Measurements from ENCODE around the gene HLTF. TPM values are rescaled to one million over a fixed set of nuclear protein-coding genes. Genes with fewer than 3 reads are reported as not detected.
"Not testable (repeated sequence)": the region's sequence is repeated elsewhere in the genome, so short reads cannot be mapped to it uniquely, and the experiment has no call there.

HLTF gene
- total and polyA plus RNA-seq, 2 experiments from 2014 or later: 25.0 to 28.6 TPM

DNA sequence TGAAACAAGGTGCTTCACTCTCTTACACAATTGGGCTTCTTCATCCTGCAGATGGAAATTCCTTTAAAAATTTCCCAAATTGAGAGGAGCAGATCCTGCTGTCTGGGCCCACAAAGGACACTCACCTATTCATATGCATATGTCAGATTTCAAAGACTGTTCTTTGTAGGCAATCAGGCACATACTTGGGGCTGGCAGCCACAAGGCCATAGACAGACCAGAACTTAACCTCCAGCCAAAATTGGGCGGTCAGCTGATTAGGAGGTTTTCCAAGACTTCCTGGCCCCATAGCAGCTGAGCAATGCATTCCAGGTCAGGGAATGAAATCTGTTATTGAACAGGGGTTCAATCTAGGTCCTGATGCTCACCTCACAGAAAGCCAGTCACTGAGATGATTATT lies 28.1 kb upstream of the HLTF start:
- no peaks in the 10 kb centered on the region for H3K9me2 ChIP-seq (ENCODE audit: insufficient read depth)
- TF ChIP-seq EZH2phosphoT487 (IDR thresholded peaks at IDR 0.05; ENCODE audit: insufficient read depth, low read depth): no peak
- no peak for TF ChIP-seq EZH2 (IDR thresholded peaks at IDR 0.05; ENCODE audit: insufficient read depth, poor library complexity, severe bottlenecking)
- no peaks in the 10 kb centered on the region for H3K36me3 ChIP-seq (ENCODE audit: low read depth)
- WGBS, 2 experiments (ENCODE audit: low coverage in 1 of 2, low lambda C conversion rate in 2 of 2, missing lambda C conversion rate in 2 of 2): 94 to 96% methylated on average over 1 of the region's 1 CpG
- H3K4me1 ChIP-seq (ENCODE audit: insufficient read depth): no peaks in the 10 kb centered on the region
- no peaks in the 10 kb centered on the region for H4K20me1 ChIP-seq (ENCODE audit: insufficient read depth)
- H3K9me3 ChIP-seq (ENCODE audit: low read depth): no peaks in the 10 kb centered on the region
- no peaks in the 10 kb centered on the region for H3K79me2 ChIP-seq (ENCODE audit: insufficient read depth)
- H3K4me3 ChIP-seq: no peak overlapping the region
- H3K27ac ChIP-seq: no peak overlapping the region
- H2AFZ ChIP-seq: no peak overlapping the region
- H3K4me2 ChIP-seq (ENCODE audit: unreplicated experiment): no peak overlapping the region
- no peaks in the 10 kb centered on the region for H3F3A ChIP-seq (ENCODE audit: insufficient read depth)
- H3K27me3 ChIP-seq (replicated peaks; ENCODE audit: insufficient read depth): no peaks in the 10 kb centered on the region
- DNase-seq: no peak
- in situ Hi-C loops (cut with MboI): loop anchor here (10.0 to 25.0 kb wide), 2 partner anchors 160 to 373 kb away; no protein-coding TSS in a partner anchor
- no peak overlapping the region for H3K9ac ChIP-seq

DNA sequence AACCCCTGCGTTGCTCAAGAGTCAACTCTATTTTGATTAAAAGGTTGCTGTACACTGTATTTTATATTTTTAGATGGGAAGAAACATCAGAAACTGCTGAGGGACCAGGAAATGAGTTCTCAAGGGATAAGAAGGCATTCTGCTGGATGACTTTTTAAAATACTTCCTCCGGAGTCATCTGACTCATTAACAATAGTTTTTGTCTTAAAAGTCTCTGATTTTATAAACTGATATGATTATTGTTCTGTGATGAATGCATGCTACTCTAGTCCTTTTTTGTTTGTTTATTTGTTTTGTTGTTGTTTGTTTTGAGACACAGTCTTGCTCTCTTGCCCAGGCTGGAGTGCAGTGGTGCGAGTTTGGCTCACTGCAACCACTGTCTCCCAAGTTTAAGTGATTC lies 18.2 kb upstream of the HLTF start:
- Histone ChIP-seq H3K27ac (no peak overlapping the region), H3K27me3 (replicated peaks; ENCODE audit: insufficient read depth) (no peaks in the 10 kb centered on the region), H3K79me2 (ENCODE audit: insufficient read depth) (no peaks in the 10 kb centered on the region), H3K9me2 (ENCODE audit: insufficient read depth) (no peaks in the 10 kb centered on the region), H3K9me3 (ENCODE audit: low read depth) (no peaks in the 10 kb centered on the region), H3K9ac (no peak overlapping the region), H3K4me1 (ENCODE audit: insufficient read depth) (no peaks in the 10 kb centered on the region), H3K4me2 (ENCODE audit: unreplicated experiment) (no peak overlapping the region), H3K4me3 (no peak overlapping the region), H2AFZ (no peak overlapping the region), H4K20me1 (ENCODE audit: insufficient read depth) (no peaks in the 10 kb centered on the region), H3F3A (ENCODE audit: insufficient read depth) (no peaks in the 10 kb centered on the region), H3K36me3 (ENCODE audit: low read depth) (no peaks in the 10 kb centered on the region)
- TF ChIP-seq EZH2phosphoT487 (IDR thresholded peaks at IDR 0.05; ENCODE audit: insufficient read depth, low read depth) (no peak), EZH2 (IDR thresholded peaks at IDR 0.05; ENCODE audit: insufficient read depth, poor library complexity, severe bottlenecking) (no peak)
- WGBS, 2 experiments (ENCODE audit: low coverage in 1 of 2, low lambda C conversion rate in 2 of 2, missing lambda C conversion rate in 2 of 2): 76 to 82% methylated on average over 3 of the region's 3 CpGs
- in situ Hi-C loops (cut with MboI): loop anchor here (25.0 kb wide), 1 partner anchor 383 kb away; no protein-coding TSS in a partner anchor
- DNase-seq: no peak

- H3K27ac ChIP-seq: no peak overlapping the region
- no peak overlapping the region for H2AFZ ChIP-seq
- 73 to 78% methylated on average over 3 of the region's 3 CpGs for WGBS, 2 experiments (ENCODE audit: low coverage in 1 of 2, low lambda C conversion rate in 2 of 2, missing lambda C conversion rate in 2 of 2)
- no peaks in the 10 kb centered on the region for H3K79me2 ChIP-seq (ENCODE audit: insufficient read depth)
- DNase-seq: no peak
- TF ChIP-seq EZH2 (IDR thresholded peaks at IDR 0.05; ENCODE audit: insufficient read depth, poor library complexity, severe bottlenecking): no peak
- no peak for TF ChIP-seq EZH2phosphoT487 (IDR thresholded peaks at IDR 0.05; ENCODE audit: insufficient read depth, low read depth)
- H3K4me2 ChIP-seq (ENCODE audit: unreplicated experiment): no peak overlapping the region
- H3K36me3 ChIP-seq (ENCODE audit: low read depth): no peaks in the 10 kb centered on the region
- H3K4me3 ChIP-seq: no peak overlapping the region
- H3K9ac ChIP-seq: no peak overlapping the region
- H3K9me2 ChIP-seq (ENCODE audit: insufficient read depth): no peaks in the 10 kb centered on the region
- H4K20me1 ChIP-seq (ENCODE audit: insufficient read depth): no peaks in the 10 kb centered on the region
- no peaks in the 10 kb centered on the region for H3K9me3 ChIP-seq (ENCODE audit: low read depth)
- H3K4me1 ChIP-seq (ENCODE audit: insufficient read depth): no peaks in the 10 kb centered on the region
- H3K27me3 ChIP-seq (replicated peaks; ENCODE audit: insufficient read depth): no peaks in the 10 kb centered on the region
- in situ Hi-C loops (cut with MboI): loop anchor here (25.0 kb wide), 1 partner anchor 386 kb away; no protein-coding TSS in a partner anchor
- no peaks in the 10 kb centered on the region for H3F3A ChIP-seq (ENCODE audit: insufficient read depth)
Measured at GRCh38 chr3:149101641-149102040, 15.3 kb upstream of the HLTF start.

GRCh38 chr3:149101154-149101553 lies 14.8 kb upstream of the HLTF start:
- Histone ChIP-seq H3F3A (ENCODE audit: insufficient read depth) (no peaks in the 10 kb centered on the region), H3K36me3 (ENCODE audit: low read depth) (no peaks in the 10 kb centered on the region), H3K9ac (no peak overlapping the region), H3K9me3 (ENCODE audit: low read depth) (no peaks in the 10 kb centered on the region), H3K4me2 (ENCODE audit: unreplicated experiment) (no peak overlapping the region), H2AFZ (no peak overlapping the region), H4K20me1 (ENCODE audit: insufficient read depth) (no peaks in the 10 kb centered on the region), H3K79me2 (ENCODE audit: insufficient read depth) (no peaks in the 10 kb centered on the region), H3K27ac (no peak overlapping the region), H3K27me3 (replicated peaks; ENCODE audit: insufficient read depth) (no peaks in the 10 kb centered on the region), H3K4me1 (ENCODE audit: insufficient read depth) (no peaks in the 10 kb centered on the region), H3K9me2 (ENCODE audit: insufficient read depth) (no peaks in the 10 kb centered on the region), H3K4me3 (no peak overlapping the region)
- no peak for TF ChIP-seq EZH2phosphoT487 (IDR thresholded peaks at IDR 0.05; ENCODE audit: insufficient read depth, low read depth)
- TF ChIP-seq EZH2 (IDR thresholded peaks at IDR 0.05; ENCODE audit: insufficient read depth, poor library complexity, severe bottlenecking): no peak
- no peak for DNase-seq
- WGBS, 2 experiments (ENCODE audit: low coverage in 1 of 2, low lambda C conversion rate in 2 of 2, missing lambda C conversion rate in 2 of 2): 75 to 76% methylated on average over 4 of the region's 4 CpGs
- in situ Hi-C loops (cut with MboI): loop anchor here (25.0 kb wide), 1 partner anchor 386 kb away; no protein-coding TSS in a partner anchor

DNA sequence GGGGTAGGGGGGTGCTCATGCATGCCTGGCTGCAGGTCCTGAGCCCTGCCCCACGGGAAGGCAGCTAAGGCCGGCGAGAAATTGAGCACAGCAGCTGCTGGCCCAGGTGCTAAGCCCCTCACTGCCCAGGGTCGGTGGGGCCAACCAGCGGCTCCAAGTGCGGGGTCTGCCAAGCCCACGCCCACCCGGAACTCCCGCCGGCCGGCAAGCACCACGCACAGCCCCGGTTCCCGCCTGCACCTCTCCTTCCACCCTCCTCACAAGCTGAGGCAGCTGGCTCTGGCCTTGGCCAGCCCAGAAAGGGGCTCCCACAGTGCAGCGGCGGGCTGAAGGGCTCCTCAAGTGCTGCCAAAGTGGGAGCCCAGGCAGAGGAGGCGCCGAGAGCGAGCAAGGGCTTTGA lies 11.7 kb upstream of the HLTF start:
- DNase-seq; H4K20me1 ChIP-seq (ENCODE audit: insufficient read depth); H3K9me3 ChIP-seq (ENCODE audit: low read depth); H3K4me2 ChIP-seq (ENCODE audit: unreplicated experiment); H3F3A ChIP-seq (ENCODE audit: insufficient read depth); H3K79me2 ChIP-seq (ENCODE audit: insufficient read depth); H3K9ac ChIP-seq; H2AFZ ChIP-seq; in situ Hi-C loops (cut with MboI); H3K9me2 ChIP-seq (ENCODE audit: insufficient read depth); H3K4me3 ChIP-seq; H3K36me3 ChIP-seq (ENCODE audit: low read depth); H3K27me3 ChIP-seq (replicated peaks; ENCODE audit: insufficient read depth); H3K4me1 ChIP-seq (ENCODE audit: insufficient read depth); H3K27ac ChIP-seq: not testable (repeated sequence)
- WGBS, 2 experiments (ENCODE audit: low coverage in 1 of 2, low lambda C conversion rate in 2 of 2, missing lambda C conversion rate in 2 of 2): 84 to 88% methylated on average over 16 to 18 of the region's 19 CpGs
